ENCODE data around the gene ABCD4.
"Not testable (repeated sequence)": the region's sequence is repeated elsewhere in the genome, so short reads cannot be mapped to it uniquely, and the experiment has no call there.

ABCD4 gene

GRCh38 chr14:74302152-74302628 lies 544 bp downstream of the ABCD4 start:
- no peak for DNase-seq (ENCODE audit: low read depth in 2 of 2)

GRCh38 chr14:74301594-74302151 lies 1.1 kb downstream of the ABCD4 start:
- no peak for DNase-seq (ENCODE audit: low read depth in 2 of 2)

- peak in 1 of 2 donors; percentile 11 for DNase-seq (ENCODE audit: low read depth in 2 of 2)
Observed at GRCh38 chr14:74299061-74299545, 3.6 kb downstream of the ABCD4 start.

- no peak for DNase-seq (ENCODE audit: low read depth in 2 of 2)
Observed at GRCh38 chr14:74297986-74298385, 4.7 kb downstream of the ABCD4 start.

GRCh38 chr14:74296037-74296467 lies 6.7 kb downstream of the ABCD4 start:
- no peak for DNase-seq (ENCODE audit: low read depth in 2 of 2)

- DNase-seq (ENCODE audit: low read depth in 2 of 2) = no peak
Observed at GRCh38 chr14:74293606-74294005, 9.1 kb downstream of the ABCD4 start.

GRCh38 chr14:74292061-74292460 lies 10.7 kb downstream of the ABCD4 start:
- no peak for DNase-seq (ENCODE audit: low read depth in 2 of 2)

GRCh38 chr14:74290415-74290814 lies 12.3 kb downstream of the ABCD4 start:
- DNase-seq (ENCODE audit: low read depth in 2 of 2) = no peak

- no peak for DNase-seq (ENCODE audit: low read depth in 2 of 2)
Observed at GRCh38 chr14:74289801-74290200, 12.9 kb downstream of the ABCD4 start.

GRCh38 chr14:74286736-74287135 lies 16.0 kb downstream of the ABCD4 start:
- no peak for DNase-seq (ENCODE audit: low read depth in 2 of 2)

GRCh38 chr14:74281069-74281468 lies 21.7 kb downstream of the ABCD4 start:
- DNase-seq (ENCODE audit: low read depth in 2 of 2) = no peak

GRCh38 chr14:74278080-74278479 lies 24.7 kb downstream of the ABCD4 start:
- no peak for DNase-seq (ENCODE audit: low read depth in 2 of 2)

GRCh38 chr14:74275241-74275841 lies 27.4 kb downstream of the ABCD4 start:
- no peak for DNase-seq (ENCODE audit: low read depth in 2 of 2)

GRCh38 chr14:74271365-74271764 lies 31.4 kb downstream of the ABCD4 start:
- DNase-seq (ENCODE audit: low read depth in 2 of 2) = no peak

- DNase-seq (ENCODE audit: low read depth in 2 of 2) = not testable (repeated sequence)
Observed at GRCh38 chr14:74270382-74271177, 32.2 kb downstream of the ABCD4 start.

- no peak for DNase-seq (ENCODE audit: low read depth in 2 of 2)
Observed at GRCh38 chr14:74267588-74267987, 35.1 kb downstream of the ABCD4 start.

GRCh38 chr14:74265301-74265965 lies 37.3 kb downstream of the ABCD4 start:
- DNase-seq (ENCODE audit: low read depth in 2 of 2) = no peak

GRCh38 chr14:74263921-74264320 lies 38.8 kb downstream of the ABCD4 start:
- DNase-seq (ENCODE audit: low read depth in 2 of 2) = no peak

GRCh38 chr14:74263181-74263580 lies 39.6 kb downstream of the ABCD4 start:
- DNase-seq (ENCODE audit: low read depth in 2 of 2) = no peak

- no peak for DNase-seq (ENCODE audit: low read depth in 2 of 2)
Observed at GRCh38 chr14:74262076-74262475, 40.7 kb downstream of the ABCD4 start.

- DNase-seq (ENCODE audit: low read depth in 2 of 2) = no peak
Observed at GRCh38 chr14:74261288-74261687, 41.4 kb downstream of the ABCD4 start.
